Upper lobe of left lung (tissue), 6 donors: ENCODE results near the gene ZNF518A. TPM values are rescaled to one million over a fixed set of nuclear protein-coding genes. Genes with fewer than 3 reads are reported as not detected.

Source experiments
- ATAC-seq, 2 donors: fragments of 200-7000 bp; cut with Tn5 transposase; one replicate each; pipeline ENCODE4 v1.9.1; 2022; ENCODE audit warnings: mild to moderate bottlenecking in 2 of 2, moderate library complexity in 2 of 2; ENCODE audit not compliant: low FRiP score in 2 of 2
- DNase-seq, 2 donors: peaks; one replicate each; pipeline ENCODE4 v3.0.0-alpha.2; 2019 to 2020
- H3K27ac ChIP-seq, 4 donors: fragments of 200-600 bp; sonication (generic); one replicate each; pipeline ENCODE4 v1.5.1; 2016 to 2019
- H3K27me3 ChIP-seq, 4 donors: fragments of 200-600 bp; sonication (generic); one replicate each; pipeline ENCODE4 v1.5.1; 2017 to 2019
- H3K36me3 ChIP-seq, 4 donors: fragments of 200-600 bp; sonication (generic); one replicate each; pipeline ENCODE4 v1.5.1; 2016 to 2019
- H3K4me1 ChIP-seq, 4 donors: fragments of 200-600 bp; sonication (generic); one replicate each; pipeline ENCODE4 v1.5.1; 2018 to 2019
- H3K4me3 ChIP-seq, 4 donors: fragments of 200-600 bp; sonication (generic); one replicate each; pipeline ENCODE4 v1.5.1; 2017 to 2019; ENCODE audit warnings: mild to moderate bottlenecking in 2 of 4, moderate library complexity in 1 of 4
- H3K9me3 ChIP-seq, 4 donors: fragments of 200-600 bp; sonication (generic); one replicate each; pipeline ENCODE4 v1.5.1; 2018 to 2019
- CTCF ChIP-seq, 6 experiments: fragments of 450-650 bp in 4 of 6; fragments of 200-600 bp in 2 of 6; sonication (generic) in 2 of 6; IDR thresholded peaks; one replicate each; pipeline ENCODE4 v1.5.1; 2016 to 2019; ENCODE audit warnings: antibody characterized with exemption in 6 of 6
- EP300 ChIP-seq, 4 donors: sonication (generic); formaldehyde crosslinking; IDR thresholded peaks; one replicate each; pipeline ENCODE4 v1.5.1; 2017; ENCODE audit warnings: antibody characterized with exemption in 4 of 4, control low read depth in 2 of 4
- POLR2A ChIP-seq, 4 donors: fragments of 450-650 bp; IDR thresholded peaks; one replicate each; pipeline ENCODE4 v1.5.1; 2016 to 2017; ENCODE audit warnings: antibody characterized with exemption in 4 of 4, mild to moderate bottlenecking in 2 of 4
- POLR2AphosphoS5 ChIP-seq, 2 donors: sonication (generic); formaldehyde crosslinking; IDR thresholded peaks; one replicate each; pipeline ENCODE4 v1.5.1; 2017; ENCODE audit warnings: antibody characterized with exemption in 2 of 2
- WGBS, 2 donors: methylation state at CpG; one replicate each; pipeline ENCODE4 v1.1.5; 2017 to 2018; 5-methylcytosine and 5-hydroxymethylcytosine counted together
- total RNA-seq, 6 donors: library from RNA; depleted of rRNA in 4 of 6; stranded (reverse); fragments of >200 nt in 4 of 6; gene quantifications; one replicate each; pipeline versions ENCODE4 v1.1.0 to v1.2.1, GENCODE V29; 2016 to 2021
- donor health status: DM: no; HTN: no; CAD: no; lungs with moderate emphysema.
- donor health status: DM: no; HTN: yes; CAD: no; lungs with severe emphysema.

ZNF518A gene
- total RNA-seq, 6 donors from 2014 or later, result 4.7 to 29.5 (median 16.7) TPM

- H3K27me3 ChIP-seq, result peaks cover 0 to 6% (median 0%) of the 10 kb centered on the region in 4 donors
- H3K9me3 ChIP-seq, result no peaks in the 10 kb centered on the region
- H3K4me1 ChIP-seq, result no peaks in the 10 kb centered on the region
- no peaks in the 10 kb centered on the region for H3K36me3 ChIP-seq
- DNase-seq (no peak), ATAC-seq (no peak)
- H3K4me3 ChIP-seq, result no peak overlapping the region
- TF ChIP-seq CTCF (IDR thresholded peaks at IDR 0.05), result no peak
- no peak for TF ChIP-seq POLR2AphosphoS5 (IDR thresholded peaks at IDR 0.05)
- TF ChIP-seq POLR2A (IDR thresholded peaks at IDR 0.05), result no peak
- no peak for TF ChIP-seq EP300 (IDR thresholded peaks at IDR 0.05)
- WGBS, 2 donors, result 87% methylated on average over 21 of the region's 21 CpGs
- no peak overlapping the region for H3K27ac ChIP-seq
Observed at GRCh38 chr10:96118604-96119450, 11.3 kb upstream of the ZNF518A start.

GRCh38 chr10:96122824-96123223, 7.3 kb upstream of the ZNF518A start:
- ATAC-seq, result no peak
- no peaks in the 10 kb centered on the region for H3K36me3 ChIP-seq
- DNase-seq, result no peak
- no peaks in the 10 kb centered on the region for H3K4me1 ChIP-seq
- no peaks in the 10 kb centered on the region for H3K9me3 ChIP-seq
- H3K27me3 ChIP-seq, result peaks cover 0 to 4% (median 0%) of the 10 kb centered on the region in 4 donors
- H3K27ac ChIP-seq, result no peak overlapping the region
- H3K4me3 ChIP-seq, result no peak overlapping the region
- no peak for TF ChIP-seq POLR2AphosphoS5 (IDR thresholded peaks at IDR 0.05)
- TF ChIP-seq EP300 (IDR thresholded peaks at IDR 0.05), result no peak
- TF ChIP-seq CTCF (IDR thresholded peaks at IDR 0.05), result no peak
- no peak for TF ChIP-seq POLR2A (IDR thresholded peaks at IDR 0.05)

GRCh38 chr10:96124230-96125141, 5.6 kb upstream of the ZNF518A start:
- no peak for TF ChIP-seq EP300 (IDR thresholded peaks at IDR 0.05)
- peak in 1 of 4 donors; percentile 55 for TF ChIP-seq POLR2A (IDR thresholded peaks at IDR 0.05)
- peak in 1 of 2 donors; percentile 20 for TF ChIP-seq POLR2AphosphoS5 (IDR thresholded peaks at IDR 0.05)
- no peak for TF ChIP-seq CTCF (IDR thresholded peaks at IDR 0.05)
- no peaks in the 10 kb centered on the region for H3K9me3 ChIP-seq
- H3K4me3 ChIP-seq, result peak overlapping the region in 3 of 4 donors; percentile 10 to 39 (median 31)
- ATAC-seq, result peak; percentile 59 to 79
- peak overlapping the region in 3 of 4 donors; percentile 14 to 47 (median 32) for H3K27ac ChIP-seq
- H3K4me1 ChIP-seq, result peaks cover 0 to 3% (median 2%) of the 10 kb centered on the region in 4 donors
- DNase-seq, result peak in 1 of 2 donors; percentile 58
- WGBS, 2 donors, result 18 to 20% methylated on average over 4 of the region's 4 CpGs
- H3K36me3 ChIP-seq, result no peaks in the 10 kb centered on the region
- peaks cover 0 to 4% (median 0%) of the 10 kb centered on the region in 4 donors for H3K27me3 ChIP-seq

- Histone ChIP-seq H3K27me3 (peaks cover 0 to 4% (median 0%) of the 10 kb centered on the region in 4 donors), H3K4me1 (peaks cover 0 to 4% (median 2%) of the 10 kb centered on the region in 4 donors), H3K36me3 (no peaks in the 10 kb centered on the region), H3K27ac (peak overlapping the region in 1 of 4 donors; percentile 32), H3K4me3 (peak overlapping the region in 1 of 4 donors; percentile 39), H3K9me3 (no peaks in the 10 kb centered on the region)
- ATAC-seq (no peak), DNase-seq (no peak)
- 65 to 76% methylated on average over 2 of the region's 2 CpGs for WGBS, 2 donors
- TF ChIP-seq POLR2AphosphoS5 (IDR thresholded peaks at IDR 0.05), result no peak
- TF ChIP-seq CTCF (IDR thresholded peaks at IDR 0.05), result no peak
- no peak for TF ChIP-seq POLR2A (IDR thresholded peaks at IDR 0.05)
- TF ChIP-seq EP300 (IDR thresholded peaks at IDR 0.05), result no peak
Observed at GRCh38 chr10:96125142-96125515, 5.0 kb upstream of the ZNF518A start.
